NB4 (cell line): Measurements from ENCODE around the gene ACE.

Source experiments
- MYC ChIP-seq: IDR thresholded peaks from 2 replicates; pipeline ENCODE4 v1.6.1; 2011; ENCODE audit warnings: low read depth, low read length
- POLR2A ChIP-seq: IDR thresholded peaks from 2 replicates; pipeline ENCODE4 v1.6.1; 2011; ENCODE audit warnings: mild to moderate bottlenecking; ENCODE audit not compliant: insufficient read length; ENCODE audit errors: extremely low read depth
- TF ChIP-seq, protein P1 (sequence below): IDR thresholded peaks from one replicate; pipeline ENCODE4 v1.5.1; 2012; ENCODE audit warnings: low read depth, low read length

DNA sequence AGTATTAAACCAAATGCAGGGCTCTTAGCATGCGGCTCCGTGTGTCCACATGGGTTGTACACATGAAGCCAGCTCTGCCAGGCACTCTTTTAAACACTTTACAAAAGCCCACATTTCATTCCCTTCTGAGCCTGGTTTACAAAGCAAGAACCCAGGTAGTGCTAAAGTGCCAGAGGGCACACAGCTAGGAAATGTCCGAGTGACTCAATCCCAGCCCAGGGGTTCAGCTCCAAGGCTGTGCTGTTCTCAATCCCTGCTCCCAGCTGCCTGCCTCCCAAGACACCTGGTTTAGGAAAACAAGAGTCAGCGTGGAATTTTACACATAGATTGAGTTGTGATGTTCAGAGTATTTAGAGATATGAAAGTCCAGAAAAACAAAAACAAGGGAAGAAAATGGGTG is 60.1 kb downstream of the ACE start:
- TF ChIP-seq, protein P1, sequence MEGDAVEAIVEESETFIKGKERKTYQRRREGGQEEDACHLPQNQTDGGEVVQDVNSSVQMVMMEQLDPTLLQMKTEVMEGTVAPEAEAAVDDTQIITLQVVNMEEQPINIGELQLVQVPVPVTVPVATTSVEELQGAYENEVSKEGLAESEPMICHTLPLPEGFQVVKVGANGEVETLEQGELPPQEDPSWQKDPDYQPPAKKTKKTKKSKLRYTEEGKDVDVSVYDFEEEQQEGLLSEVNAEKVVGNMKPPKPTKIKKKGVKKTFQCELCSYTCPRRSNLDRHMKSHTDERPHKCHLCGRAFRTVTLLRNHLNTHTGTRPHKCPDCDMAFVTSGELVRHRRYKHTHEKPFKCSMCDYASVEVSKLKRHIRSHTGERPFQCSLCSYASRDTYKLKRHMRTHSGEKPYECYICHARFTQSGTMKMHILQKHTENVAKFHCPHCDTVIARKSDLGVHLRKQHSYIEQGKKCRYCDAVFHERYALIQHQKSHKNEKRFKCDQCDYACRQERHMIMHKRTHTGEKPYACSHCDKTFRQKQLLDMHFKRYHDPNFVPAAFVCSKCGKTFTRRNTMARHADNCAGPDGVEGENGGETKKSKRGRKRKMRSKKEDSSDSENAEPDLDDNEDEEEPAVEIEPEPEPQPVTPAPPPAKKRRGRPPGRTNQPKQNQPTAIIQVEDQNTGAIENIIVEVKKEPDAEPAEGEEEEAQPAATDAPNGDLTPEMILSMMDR: no peak
- TF ChIP-seq POLR2A: no peak
- no peak for TF ChIP-seq MYC
